GM13977 (cell line): ENCODE data around the gene DAAM1.

Experiments
- DNase-seq: peaks from one replicate; pipeline ENCODE4 v3.0.0; 2012; ENCODE audit warnings: low spot score
- in situ Hi-C: fragments of 300-500 bp; cut with MboI; formaldehyde crosslinking; loops from one replicate; pipeline ENCODE4 v1.12.0; 2022; ENCODE audit warnings: low sequenced_read_pairs, low pct_unique_long_range_greater_than_20kb, mixed read lengths, inconsistent platforms; ENCODE audit not compliant: unreplicated experiment
- TF ChIP-seq, protein P1 (sequence below): IDR thresholded peaks from 2 replicates; pipeline ENCODE4 v1.5.1; 2012; ENCODE audit warnings: mild to moderate bottlenecking, control low read depth; ENCODE audit not compliant: insufficient read depth; ENCODE audit errors: extremely low read depth, missing control alignments

The DAAM1 gene

DNA sequence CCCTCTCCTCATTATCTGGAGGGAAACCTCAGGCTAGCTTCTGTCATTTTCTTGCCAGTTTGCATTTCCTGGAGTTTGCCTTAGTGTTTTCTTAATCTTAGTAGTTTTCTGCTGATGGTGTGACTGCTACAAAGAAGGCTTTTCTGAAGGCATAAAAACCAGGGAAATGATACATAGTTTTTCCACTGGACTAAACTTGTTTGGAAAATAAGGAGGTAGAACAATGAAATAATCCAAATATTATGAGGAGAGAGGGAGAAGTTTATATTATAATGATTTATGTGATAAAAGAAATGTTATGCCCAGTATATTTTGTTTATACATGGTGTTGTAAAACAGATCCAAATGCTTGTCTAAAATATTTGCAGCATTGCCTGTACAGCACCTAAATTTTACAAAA lies 22.2 kb downstream of the DAAM1 start:
- in situ Hi-C loops = no loop called here
- TF ChIP-seq, protein P1, sequence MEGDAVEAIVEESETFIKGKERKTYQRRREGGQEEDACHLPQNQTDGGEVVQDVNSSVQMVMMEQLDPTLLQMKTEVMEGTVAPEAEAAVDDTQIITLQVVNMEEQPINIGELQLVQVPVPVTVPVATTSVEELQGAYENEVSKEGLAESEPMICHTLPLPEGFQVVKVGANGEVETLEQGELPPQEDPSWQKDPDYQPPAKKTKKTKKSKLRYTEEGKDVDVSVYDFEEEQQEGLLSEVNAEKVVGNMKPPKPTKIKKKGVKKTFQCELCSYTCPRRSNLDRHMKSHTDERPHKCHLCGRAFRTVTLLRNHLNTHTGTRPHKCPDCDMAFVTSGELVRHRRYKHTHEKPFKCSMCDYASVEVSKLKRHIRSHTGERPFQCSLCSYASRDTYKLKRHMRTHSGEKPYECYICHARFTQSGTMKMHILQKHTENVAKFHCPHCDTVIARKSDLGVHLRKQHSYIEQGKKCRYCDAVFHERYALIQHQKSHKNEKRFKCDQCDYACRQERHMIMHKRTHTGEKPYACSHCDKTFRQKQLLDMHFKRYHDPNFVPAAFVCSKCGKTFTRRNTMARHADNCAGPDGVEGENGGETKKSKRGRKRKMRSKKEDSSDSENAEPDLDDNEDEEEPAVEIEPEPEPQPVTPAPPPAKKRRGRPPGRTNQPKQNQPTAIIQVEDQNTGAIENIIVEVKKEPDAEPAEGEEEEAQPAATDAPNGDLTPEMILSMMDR = no peak
- no peak for DNase-seq

DNA sequence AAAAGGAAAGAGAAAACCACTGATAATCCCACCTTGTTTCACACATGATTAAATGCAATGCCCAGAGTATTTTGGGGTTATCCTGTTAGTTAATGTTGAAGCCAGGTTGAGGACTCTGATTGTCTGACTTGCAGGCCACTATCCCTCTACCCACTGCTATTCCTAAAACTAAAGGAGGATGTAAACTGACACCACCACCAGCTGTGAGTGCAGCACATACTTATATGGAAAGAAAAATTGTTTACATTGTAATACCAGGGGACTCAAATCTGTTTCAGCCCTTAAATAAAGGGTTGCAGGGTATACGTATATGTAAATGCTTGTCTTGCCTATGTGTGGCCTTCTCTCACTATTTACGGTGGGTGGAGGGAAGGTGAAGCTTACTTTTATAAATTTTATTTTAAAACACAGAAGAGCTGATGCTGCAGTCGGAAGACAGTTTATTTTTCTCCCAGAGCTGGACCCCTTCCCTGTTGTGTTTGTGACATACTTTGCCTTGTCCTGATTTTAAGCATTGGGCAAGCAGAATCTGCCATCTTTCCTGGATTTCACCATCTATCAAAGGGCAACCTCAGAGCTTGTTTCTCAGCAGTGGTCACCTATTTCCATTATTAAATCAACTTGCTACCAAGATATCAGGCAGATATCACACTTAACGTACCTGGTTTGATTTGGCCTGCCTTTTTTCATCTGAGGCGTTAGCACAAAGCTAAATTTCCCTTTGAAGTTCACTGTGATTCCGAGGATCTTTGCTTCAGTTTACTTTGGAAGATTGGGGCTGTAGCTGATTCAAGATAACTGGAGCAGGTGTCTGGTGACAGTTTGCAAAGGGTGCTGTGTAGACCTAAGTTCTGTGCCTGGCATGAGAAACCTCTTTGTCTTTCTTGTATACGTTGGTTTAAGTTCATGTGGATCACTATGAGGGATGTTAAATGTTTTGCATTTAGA lies 25.2 kb downstream of the DAAM1 start:
- TF ChIP-seq, protein P1 = no peak
- no peak for DNase-seq
- in situ Hi-C loops = no loop called here

DNA sequence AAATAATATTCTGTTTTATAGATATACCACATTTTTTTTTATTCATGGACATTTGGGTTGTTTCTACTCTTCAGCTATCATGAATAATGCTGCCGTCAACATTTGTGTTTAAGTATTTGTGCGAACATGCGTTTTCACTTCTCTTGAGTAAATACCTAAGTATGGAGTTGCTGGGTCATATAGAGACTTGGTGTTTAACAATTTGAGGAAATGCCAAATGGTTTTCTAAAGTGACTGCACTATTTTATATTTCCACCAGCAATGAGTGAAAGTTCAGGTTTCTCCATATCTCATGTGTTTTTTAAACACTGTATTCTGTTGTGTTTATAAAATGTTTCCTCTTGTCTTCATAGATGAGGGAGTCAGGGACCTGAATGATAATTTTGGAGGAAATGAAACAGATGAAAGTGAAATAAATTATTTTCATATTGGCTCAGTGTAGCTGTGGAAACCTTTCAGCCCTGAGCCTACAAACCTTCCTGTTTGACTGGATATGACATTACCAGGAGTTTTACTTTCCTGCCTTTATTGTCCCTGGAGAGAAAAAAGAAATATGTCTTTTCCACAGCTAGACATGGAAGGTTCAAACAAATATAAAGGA lies 26.3 kb downstream of the DAAM1 start:
- TF ChIP-seq, protein P1 = no peak
- in situ Hi-C loops = no loop called here
- DNase-seq = no peak

DNA sequence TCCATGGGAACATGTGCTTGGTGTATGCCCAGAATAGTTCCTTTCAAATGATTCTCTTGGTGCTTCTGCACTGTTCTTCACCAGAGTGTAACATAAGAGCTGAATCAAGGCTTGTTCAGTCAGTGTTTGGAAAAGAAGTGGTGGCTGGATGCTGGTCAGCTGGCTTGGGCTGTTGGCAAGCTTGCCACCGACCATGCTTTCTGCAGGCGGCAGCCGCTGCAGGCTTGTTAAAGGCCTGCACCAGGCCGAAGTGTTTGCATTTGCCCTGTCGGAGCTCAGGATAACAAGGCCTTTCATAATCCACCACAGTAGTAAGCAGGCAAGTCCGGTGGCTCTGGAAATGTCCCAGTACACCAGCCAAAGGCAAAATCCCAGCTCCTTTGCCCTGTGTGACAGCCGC lies 26.9 kb downstream of the DAAM1 start:
- TF ChIP-seq, protein P1 = no peak
- no peak for DNase-seq
- in situ Hi-C loops = no loop called here

DNA sequence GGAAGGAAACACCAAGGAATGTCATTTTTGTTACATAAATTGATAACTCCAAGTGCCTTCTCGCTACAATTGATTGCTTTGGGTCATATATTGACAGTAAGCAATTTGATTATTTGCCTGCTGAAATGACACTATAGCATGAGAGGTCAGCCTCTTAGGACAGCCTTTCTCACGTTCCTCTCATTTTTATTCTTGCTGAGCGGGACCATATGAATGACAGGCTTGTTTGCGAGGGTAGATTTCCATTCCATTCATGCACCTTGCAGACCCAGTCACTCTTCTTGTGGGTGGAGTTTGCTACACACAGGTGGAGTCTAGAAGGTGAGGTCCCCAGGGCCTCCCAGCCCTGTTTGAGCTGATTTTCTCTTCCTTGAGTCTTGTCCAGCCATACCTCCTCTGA lies 27.3 kb downstream of the DAAM1 start:
- in situ Hi-C loops = no loop called here
- TF ChIP-seq, protein P1 = no peak
- no peak for DNase-seq

DNA sequence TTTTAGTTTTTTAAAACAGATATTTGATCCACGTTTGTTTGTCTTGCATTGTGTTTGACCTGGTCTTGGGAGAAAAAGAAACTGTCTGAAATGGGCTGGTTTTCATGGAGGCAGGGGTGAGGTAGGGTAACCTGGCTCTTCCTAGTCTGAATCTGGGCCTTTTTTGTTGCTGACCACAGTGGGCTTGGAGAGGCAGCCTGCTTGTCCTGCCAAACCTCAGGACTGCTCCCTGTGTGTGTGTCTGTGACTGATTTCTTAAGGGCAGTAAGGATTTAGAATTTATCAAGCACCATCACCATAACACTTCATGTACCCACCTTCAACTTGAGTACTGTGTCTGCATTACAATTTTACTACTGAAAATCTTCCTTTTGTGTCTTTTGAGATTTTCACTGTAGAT lies 28.5 kb downstream of the DAAM1 start:
- in situ Hi-C loops = no loop called here
- no peak for DNase-seq
- TF ChIP-seq, protein P1 = no peak
